CD4-positive, alpha-beta T cell treated with Interleukin-15 for 4 hours (primary cell): ENCODE measurements around the gene FSTL4.
"Not testable (repeated sequence)": the region's sequence is repeated elsewhere in the genome, so short reads cannot be mapped to it uniquely, and the experiment has no call there.

ENCODE experiments used
- DNase-seq: peaks from one replicate; pipeline ENCODE4 v3.0.0-alpha.2; 2020; ENCODE audit warnings: low spot score

The FSTL4 gene

DNA sequence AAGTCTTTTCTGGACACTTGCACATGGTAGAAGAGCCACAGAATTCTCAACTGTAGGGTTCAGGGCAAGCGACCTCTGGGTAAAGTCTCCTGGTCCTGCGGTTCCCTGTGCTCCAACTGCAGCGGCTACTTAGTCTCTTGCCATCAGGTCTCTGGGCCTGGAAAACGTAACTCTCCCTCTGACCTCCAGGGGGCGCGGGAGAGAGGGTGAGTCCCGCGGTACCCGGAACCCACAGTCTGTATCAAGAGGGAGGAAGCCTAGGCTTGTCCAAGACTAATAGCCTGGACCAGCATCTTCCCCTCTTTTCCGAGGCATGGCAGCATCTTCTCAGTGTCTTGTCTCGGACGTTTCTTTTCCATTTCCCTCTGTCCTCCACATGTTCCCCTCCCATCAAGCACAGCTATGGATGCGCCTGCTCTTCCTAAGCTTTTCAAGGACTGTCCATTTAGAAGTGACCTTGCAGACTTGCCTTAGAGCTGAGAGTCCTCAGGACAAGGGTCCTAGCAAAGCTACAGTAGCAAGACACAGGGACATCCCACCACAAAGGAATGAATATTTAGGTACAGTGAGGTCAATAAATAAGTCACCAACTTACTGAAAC is 59.3 kb downstream of the FSTL4 start:
- DNase-seq = peak; percentile 36

DNA sequence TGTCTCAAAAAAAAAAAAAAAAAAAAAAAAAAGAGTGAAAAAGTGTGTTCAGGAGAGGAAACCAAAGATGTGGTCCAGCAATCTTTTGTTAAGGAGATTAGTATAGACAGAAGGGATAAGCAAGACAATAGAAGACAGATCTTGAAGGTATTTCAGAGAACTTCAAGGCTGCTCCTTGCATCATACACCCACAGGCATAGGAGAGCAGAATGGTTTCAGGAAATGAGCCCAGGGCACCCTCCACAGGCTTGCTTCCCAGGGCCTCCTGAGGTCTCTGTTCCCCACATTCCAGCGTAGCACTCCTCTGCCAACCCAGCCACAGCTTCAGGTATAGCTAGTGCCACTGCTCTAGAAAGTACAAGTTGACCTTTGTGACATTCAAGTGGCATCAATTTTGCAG is 65.8 kb downstream of the FSTL4 start:
- no peak for DNase-seq

GRCh38 chr5:133544346-133544745 is 68.0 kb downstream of the FSTL4 start:
- no peak for DNase-seq

GRCh38 chr5:133539818-133540217 is 72.5 kb downstream of the FSTL4 start:
- DNase-seq = no peak

DNA sequence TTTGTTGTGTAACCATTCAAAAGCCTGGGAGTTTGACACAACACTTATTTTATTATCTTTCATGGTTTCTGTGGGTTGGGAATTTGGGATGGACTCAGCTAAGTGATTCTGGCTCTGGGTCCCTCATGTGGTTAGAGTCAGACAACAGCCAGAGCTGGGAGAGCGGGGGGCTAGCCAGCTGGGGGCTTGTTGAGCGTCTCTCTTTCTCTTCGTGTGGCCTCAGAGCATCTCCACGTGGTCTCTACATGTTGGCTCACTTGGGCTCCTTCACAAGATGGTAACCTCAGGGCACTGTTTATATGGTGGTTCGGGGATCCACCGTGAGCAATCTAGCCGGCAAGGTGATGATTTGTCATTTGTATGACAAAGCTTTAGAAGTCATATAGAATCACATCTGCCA is 73.6 kb downstream of the FSTL4 start:
- DNase-seq = no peak

GRCh38 chr5:133535241-133535929 is 77.0 kb downstream of the FSTL4 start:
- DNase-seq = not testable (repeated sequence)

DNA sequence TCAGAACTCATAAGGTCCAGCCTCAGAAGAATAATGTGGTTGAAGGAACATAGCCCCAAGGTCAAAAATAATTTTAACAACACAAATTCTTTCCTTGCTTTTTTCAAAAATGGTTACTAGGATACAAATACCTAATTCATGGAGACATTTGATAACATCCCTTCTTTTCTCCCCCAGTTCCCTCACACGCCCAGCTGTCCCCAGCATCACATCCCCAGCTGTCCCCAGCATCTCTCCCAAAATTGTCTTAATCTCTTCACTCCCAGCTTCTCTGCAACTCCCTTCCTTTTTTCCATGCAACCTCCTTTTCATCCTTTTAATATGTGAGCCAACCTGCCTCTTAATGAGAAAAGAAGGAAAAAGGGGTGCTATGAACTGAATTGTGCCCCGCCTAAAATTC is 77.8 kb downstream of the FSTL4 start:
- DNase-seq = no peak

GRCh38 chr5:133533541-133533940 is 78.8 kb downstream of the FSTL4 start:
- DNase-seq = no peak

- no peak for DNase-seq
These were observed 80.7 kb downstream of the FSTL4 start for GRCh38 chr5:133531594-133531993.

DNA sequence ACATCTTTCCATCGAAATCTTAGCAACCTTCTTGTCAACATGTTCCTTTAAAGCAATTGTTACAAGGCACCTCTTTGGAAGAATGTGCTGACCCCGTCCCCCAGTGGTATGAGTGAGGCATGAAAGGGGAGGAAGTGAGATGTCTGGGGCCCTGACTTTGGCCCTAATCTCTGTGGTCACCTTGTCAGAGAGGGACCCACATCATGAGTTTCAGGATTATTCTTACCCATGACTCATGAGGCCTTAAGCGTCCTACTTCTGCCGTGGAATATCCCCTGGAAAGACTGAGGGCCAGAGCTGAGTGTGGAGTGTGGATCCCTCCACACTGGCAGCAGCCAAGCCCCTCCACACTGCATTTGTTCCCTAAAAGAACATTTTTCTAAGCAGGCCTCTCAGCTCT is 81.2 kb downstream of the FSTL4 start:
- no peak for DNase-seq

DNA sequence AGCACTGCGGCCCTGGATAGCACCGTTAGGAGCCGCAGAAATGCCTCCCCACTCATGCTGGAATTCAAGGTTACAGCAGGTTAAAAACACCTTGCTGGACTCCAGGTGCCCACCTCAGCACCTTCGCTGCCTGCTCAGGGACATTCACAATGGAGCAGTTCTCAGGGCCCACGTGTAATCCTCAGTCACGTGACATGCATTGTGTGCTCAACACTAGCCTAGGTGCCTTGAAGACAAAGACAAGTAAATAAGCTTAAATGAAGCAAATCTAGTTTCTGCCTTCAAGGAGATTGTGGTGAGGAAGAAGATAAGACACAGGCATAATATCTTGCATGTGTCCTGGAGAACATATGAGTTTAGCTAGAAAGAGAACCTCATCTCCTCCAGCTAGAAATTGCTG is 82.1 kb downstream of the FSTL4 start:
- no peak for DNase-seq

DNA sequence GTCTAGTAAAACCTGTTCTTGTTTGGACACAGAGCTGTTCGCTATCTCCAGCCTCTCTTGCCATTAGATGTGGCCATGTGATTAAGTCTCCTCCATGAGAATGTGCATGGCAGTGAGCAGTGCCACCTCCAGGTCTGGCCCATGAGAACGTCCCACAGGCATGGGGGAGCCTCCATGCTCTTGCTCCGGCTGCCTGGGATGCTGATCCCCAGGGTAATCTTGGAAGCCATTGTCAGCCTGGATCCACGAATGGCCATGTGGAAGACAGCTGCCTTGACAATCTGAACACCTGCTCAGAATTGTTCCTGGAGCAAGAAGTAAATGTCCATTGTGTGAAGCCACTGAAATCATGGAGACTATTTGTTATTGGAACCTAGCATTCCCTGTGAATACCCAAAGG is 83.5 kb downstream of the FSTL4 start:
- DNase-seq = no peak

DNA sequence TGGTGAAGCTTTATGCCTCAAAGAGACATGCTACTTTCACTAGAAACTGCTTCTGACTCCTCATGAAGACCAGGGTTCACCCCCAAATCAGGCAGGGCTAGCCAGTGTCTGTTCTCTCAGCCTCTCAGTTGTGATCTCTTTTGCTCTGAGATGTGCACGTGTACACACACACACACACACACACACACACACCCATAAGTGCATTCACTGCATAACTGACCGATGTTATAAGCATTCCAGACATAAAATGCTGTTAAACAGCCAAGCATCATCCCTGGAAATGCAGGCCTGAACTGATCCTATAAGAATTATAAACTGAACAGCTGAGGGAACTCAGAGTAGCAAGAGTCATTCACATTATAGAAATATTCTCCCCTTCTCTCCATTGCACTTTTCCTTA is 85.0 kb downstream of the FSTL4 start:
- no peak for DNase-seq

DNA sequence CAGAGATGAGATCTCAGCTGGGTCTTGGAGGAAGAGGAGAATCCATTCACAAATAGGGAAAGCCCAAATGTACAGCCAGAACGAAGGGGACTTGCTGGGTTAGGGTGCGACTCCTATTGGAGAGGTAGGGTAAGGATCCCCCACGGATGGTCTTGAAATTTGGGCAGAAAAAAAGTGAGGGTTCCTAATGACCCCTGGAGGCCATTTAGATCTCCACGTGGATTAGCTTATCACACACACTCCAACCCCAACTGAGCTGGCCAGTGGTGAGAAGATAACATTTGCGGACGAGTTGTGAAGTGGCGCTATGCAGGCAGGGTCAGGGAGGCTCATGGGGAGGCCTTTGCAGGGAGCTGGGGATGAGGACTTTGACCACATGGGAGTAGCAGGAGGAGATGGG is 86.0 kb downstream of the FSTL4 start:
- no peak for DNase-seq

DNA sequence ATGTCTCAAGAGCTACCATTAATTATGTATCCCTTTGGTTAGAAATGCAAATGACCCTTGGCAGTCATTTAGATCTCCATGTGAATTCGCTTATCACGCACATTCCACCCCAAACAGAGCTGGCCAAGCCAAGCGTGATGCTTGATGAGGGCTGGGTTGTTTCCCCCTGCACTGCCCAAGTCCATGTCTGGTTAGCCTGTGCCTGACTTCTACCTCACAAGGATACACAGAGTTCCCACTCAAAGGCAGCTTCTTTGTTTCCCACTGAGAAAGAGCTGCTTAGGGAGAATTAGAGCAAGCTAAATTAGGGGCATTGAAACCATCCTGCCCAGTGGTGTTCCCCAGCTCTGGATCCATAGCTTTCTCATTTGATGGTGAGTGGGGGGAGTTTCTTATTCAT is 87.2 kb downstream of the FSTL4 start:
- DNase-seq = no peak

- no peak for DNase-seq
These were observed 87.7 kb downstream of the FSTL4 start for GRCh38 chr5:133524666-133525065.

DNA sequence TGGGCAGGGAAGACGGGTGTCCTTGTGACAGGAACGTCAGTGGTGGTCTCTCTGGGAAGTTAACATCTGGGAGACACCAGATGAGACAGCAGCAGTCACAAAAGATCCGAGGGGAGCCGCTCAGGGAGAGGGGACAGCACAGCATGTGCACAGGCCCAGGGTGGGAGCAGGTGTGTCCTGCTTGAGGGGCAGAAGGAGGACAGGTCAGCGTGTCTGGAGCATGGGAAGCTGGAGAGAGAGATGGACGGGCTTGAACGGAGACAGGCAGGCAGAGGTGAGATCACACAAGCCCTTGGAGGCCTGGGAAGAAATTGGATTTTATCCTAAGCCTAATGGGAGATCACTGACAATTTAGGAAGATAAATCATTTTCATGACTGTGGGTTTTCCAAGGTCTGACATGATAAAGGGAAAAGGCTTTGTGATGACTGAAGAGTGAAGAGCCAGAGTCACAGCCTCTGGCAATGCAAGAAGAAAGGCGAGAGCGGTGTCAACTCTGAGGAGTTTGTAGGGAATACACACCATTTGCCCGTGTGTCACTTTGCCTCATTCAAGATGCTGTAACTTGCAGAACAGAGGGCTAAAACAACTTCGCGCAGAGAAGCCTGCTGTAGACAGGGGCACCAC is 88.3 kb downstream of the FSTL4 start:
- no peak for DNase-seq

GRCh38 chr5:133523013-133523658 is 89.2 kb downstream of the FSTL4 start:
- DNase-seq = no peak

GRCh38 chr5:133521801-133522200 is 90.5 kb downstream of the FSTL4 start:
- no peak for DNase-seq

DNA sequence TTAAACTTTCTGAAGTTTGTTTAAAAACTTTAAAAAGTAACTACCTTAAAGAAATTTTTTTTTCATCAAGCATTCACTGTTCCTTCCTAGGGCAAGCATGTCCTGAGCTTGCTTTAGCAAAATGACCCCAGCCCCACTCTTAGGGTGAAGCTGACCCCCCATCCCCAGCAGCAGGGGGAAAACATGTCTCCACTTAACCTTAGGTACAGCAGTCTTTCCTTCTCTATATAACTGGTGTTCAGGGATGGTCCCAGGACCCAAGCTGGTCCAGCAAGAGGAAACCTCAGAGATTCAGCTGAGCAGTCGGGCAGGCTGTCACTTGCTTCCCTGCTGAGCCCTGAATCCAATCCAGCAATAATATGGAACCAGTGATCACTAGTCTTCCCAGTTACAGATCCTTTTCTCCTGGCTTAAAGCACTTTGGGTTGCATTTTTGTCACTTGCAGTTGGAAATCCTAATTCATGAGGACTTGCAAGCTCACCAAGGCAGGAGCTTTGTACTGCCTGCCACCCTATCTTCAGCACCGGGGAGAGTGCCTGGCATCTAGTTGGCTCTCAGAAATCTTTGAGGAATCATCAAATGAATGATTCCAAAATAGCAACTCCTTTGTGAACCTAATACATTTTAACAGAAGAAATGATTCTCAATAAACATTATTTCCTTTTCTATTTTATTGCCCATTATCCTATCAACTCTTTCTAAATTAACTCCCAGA is 91.2 kb downstream of the FSTL4 start:
- no peak for DNase-seq

GRCh38 chr5:133520062-133520461 is 92.3 kb downstream of the FSTL4 start:
- no peak for DNase-seq

DNA sequence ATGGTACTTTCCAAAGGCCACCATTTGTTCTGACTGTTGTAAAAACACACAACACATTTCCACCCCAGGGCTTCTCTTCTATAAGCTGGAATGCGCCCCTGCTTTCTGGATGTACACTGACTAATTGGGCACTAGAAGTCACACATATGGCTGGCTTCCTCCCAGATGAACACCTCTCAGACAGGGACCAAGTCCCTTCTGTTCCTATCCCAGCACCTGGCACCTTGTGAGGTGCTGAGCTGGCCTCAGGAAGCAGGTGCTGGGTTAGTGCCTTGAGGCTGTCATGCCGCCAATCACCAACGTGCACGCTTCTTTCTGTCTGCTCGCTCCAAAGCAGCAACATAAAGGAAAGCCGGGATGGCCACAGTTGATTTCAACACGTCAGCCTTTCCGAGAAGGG is 93.2 kb downstream of the FSTL4 start:
- no peak for DNase-seq

DNA sequence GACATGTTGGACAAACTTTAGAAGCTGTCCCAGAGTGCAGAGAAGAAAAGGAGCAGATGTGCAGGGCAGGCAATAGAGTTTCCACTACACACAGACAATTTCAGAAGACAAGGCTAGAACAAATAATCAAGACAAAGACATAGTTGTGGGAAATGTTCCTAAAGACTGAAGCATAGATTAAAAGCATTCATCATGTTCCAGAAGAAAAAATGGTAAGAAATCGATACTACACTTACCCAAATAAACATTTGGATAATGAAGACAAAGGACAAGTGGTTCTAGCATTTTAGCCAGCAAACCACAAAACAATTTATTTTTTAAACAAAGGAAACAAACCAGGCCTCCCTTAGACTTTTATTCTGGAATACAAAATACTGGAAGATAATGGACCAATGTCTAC is 97.9 kb downstream of the FSTL4 start:
- DNase-seq = no peak
